22Rv1 (cell line): ENCODE measurements around the gene C19orf25.

Experiments
- ZFX ChIP-seq: fragments of 450-650 bp; IDR thresholded peaks from 2 replicates; pipeline ENCODE4 v1.6.1; 2017; ENCODE audit warnings: antibody characterized with exemption, borderline replicate concordance
- TF ChIP-seq, protein P1 (sequence below): fragments of 450-650 bp; IDR thresholded peaks from 2 replicates; pipeline ENCODE4 v1.5.1; 2017; ENCODE audit warnings: mild to moderate bottlenecking

DNA sequence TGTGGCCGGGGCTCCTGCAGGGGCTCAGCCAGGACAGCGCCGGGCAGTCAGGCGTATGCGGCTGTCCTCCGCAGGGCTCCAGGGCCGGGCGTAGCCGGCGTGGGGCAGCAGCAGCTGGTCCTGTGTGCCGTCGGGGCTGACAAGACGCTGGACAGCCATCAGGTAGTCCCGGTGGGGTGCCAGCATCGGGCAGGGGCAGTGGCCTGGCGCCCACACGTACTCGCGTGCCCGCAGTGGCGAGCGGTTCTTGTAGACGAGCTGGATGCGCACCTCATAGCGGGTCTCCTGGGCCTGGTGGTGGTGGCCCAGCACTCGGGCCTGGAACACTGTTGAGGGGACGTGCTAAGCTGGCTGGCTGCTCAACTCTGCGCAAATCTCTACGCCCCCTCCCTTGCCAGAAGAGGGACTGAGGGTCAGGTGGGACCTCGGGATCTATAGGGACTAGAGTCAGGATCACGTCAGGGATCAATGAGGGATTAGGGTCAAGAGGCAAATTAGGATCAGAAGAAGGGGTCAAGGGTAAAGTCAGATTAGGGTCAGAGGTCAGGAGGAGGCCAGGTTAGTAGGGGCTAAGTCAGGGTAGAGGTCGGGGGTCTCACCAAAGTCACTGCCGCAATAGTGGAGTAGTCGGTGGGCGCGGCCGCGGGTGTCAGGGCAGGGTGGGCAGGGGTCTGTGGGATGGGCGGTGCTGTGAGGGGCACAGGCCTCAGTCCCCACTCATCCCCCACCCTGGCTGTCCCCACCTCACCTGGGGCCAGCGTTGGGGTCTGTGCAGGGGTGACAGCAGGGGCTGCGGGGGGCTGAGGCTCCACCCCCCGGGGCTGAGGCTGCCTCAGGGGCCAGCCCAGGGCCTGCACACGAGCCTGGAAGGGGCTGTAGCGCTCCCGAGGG, 27.2 kb upstream of the C19orf25 start:
- TF ChIP-seq, protein P1, sequence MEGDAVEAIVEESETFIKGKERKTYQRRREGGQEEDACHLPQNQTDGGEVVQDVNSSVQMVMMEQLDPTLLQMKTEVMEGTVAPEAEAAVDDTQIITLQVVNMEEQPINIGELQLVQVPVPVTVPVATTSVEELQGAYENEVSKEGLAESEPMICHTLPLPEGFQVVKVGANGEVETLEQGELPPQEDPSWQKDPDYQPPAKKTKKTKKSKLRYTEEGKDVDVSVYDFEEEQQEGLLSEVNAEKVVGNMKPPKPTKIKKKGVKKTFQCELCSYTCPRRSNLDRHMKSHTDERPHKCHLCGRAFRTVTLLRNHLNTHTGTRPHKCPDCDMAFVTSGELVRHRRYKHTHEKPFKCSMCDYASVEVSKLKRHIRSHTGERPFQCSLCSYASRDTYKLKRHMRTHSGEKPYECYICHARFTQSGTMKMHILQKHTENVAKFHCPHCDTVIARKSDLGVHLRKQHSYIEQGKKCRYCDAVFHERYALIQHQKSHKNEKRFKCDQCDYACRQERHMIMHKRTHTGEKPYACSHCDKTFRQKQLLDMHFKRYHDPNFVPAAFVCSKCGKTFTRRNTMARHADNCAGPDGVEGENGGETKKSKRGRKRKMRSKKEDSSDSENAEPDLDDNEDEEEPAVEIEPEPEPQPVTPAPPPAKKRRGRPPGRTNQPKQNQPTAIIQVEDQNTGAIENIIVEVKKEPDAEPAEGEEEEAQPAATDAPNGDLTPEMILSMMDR, result no peak
- no peak for TF ChIP-seq ZFX
